Measurements from ENCODE around the gene HCFC1. TPM values are rescaled to one million over a fixed set of nuclear protein-coding genes. Genes with fewer than 3 reads are reported as not detected.

Gene HCFC1
- total RNA-seq, 1 experiment from 2014 or later: 79.9 TPM

DNA sequence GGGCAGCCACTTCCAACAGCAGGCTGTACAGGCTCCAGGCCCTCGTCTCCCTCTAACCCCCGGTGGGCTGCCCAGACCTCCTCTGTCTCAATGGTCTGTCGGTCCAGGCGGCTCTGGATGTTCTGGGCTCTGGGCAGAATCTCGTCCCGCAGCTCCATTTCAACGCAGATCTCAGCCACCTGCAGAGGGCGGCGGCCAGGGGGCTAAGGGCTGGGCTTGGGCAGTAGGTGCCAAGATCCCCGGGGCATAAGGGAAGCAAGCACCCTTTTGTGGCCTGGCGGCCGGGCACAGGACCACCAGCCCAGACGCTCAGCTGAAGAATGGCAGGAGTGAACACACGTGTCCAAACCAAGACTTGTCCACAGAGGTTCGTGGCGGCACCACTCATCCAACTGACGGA, 57.9 kb downstream of the HCFC1 start:
- no peak for DNase-seq
- H3K9me3 ChIP-seq (ENCODE audit: insufficient read depth, low read depth): no peaks in the 10 kb centered on the region
- H3K4me3 ChIP-seq: no peak overlapping the region
- no peaks in the 10 kb centered on the region for H3K79me2 ChIP-seq (ENCODE audit: low read depth)
- BruUV-seq (replicated peaks): no TSS peak
- no peaks in the 10 kb centered on the region for H3K4me1 ChIP-seq (replicated peaks; ENCODE audit: insufficient read depth)
- no peak overlapping the region for H3K27ac ChIP-seq
- no peaks in the 10 kb centered on the region for H3K36me3 ChIP-seq (ENCODE audit: low read depth)
- H3K27me3 ChIP-seq (ENCODE audit: insufficient read depth, low read depth): no peaks in the 10 kb centered on the region
- no peaks in the 10 kb centered on the region for H4K20me1 ChIP-seq (ENCODE audit: insufficient read depth)
- H3F3A ChIP-seq (ENCODE audit: insufficient read depth, low read depth): no peaks in the 10 kb centered on the region
- H3K9me2 ChIP-seq (ENCODE audit: insufficient read depth): no peaks in the 10 kb centered on the region
- ChIA-PET POLR2A (ENCODE audit: unreplicated experiment) (no interaction called here), CTCF (no interaction called here)
- intact Hi-C loops (cut with micrococcal nuclease; ENCODE audit: unreplicated experiment): no loop called here
- no peak overlapping the region for H2AFZ ChIP-seq
- TF ChIP-seq, protein P1, sequence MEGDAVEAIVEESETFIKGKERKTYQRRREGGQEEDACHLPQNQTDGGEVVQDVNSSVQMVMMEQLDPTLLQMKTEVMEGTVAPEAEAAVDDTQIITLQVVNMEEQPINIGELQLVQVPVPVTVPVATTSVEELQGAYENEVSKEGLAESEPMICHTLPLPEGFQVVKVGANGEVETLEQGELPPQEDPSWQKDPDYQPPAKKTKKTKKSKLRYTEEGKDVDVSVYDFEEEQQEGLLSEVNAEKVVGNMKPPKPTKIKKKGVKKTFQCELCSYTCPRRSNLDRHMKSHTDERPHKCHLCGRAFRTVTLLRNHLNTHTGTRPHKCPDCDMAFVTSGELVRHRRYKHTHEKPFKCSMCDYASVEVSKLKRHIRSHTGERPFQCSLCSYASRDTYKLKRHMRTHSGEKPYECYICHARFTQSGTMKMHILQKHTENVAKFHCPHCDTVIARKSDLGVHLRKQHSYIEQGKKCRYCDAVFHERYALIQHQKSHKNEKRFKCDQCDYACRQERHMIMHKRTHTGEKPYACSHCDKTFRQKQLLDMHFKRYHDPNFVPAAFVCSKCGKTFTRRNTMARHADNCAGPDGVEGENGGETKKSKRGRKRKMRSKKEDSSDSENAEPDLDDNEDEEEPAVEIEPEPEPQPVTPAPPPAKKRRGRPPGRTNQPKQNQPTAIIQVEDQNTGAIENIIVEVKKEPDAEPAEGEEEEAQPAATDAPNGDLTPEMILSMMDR (conservative IDR thresholded peaks at IDR 0.05): no peak
- TF ChIP-seq EZH2 (IDR thresholded peaks at IDR 0.05; ENCODE audit: low read depth): no peak
- no peak overlapping the region for H3K4me2 ChIP-seq

DNA sequence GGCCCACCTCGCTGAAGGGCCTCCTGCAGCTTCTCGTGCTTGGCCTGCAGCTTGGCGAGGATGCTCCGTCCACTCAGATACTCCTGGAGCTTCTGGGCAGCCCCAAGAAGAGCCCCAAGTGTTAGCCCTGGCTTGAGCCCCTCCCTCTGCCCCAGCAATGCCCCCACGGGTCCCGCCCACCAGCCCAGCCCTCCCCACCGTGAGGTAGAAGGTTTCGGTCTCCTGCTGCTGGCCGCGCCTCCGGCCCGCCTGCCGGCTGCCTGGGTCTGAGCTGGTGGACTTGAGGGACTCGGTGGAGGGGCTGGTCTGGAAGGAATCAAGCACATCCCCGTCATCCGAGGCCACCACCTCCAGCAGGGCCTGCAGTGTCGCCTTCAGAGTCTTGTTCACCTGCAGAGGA, 58.4 kb downstream of the HCFC1 start:
- CTCF ChIA-PET: no interaction called here

GRCh38 chrX:153911798-153912197, 59.8 kb downstream of the HCFC1 start:
- CTCF ChIA-PET: no interaction called here
- Histone ChIP-seq H3K27ac (no peak overlapping the region), H3K36me3 (ENCODE audit: low read depth) (no peaks in the 10 kb centered on the region), H3K9me2 (ENCODE audit: insufficient read depth) (no peaks in the 10 kb centered on the region), H3F3A (ENCODE audit: insufficient read depth, low read depth) (no peaks in the 10 kb centered on the region), H3K9me3 (ENCODE audit: insufficient read depth, low read depth) (no peaks in the 10 kb centered on the region), H2AFZ (no peak overlapping the region), H3K79me2 (ENCODE audit: low read depth) (no peaks in the 10 kb centered on the region), H3K4me2 (no peak overlapping the region), H3K4me3 (no peak overlapping the region), H3K4me1 (replicated peaks; ENCODE audit: insufficient read depth) (no peaks in the 10 kb centered on the region), H3K27me3 (ENCODE audit: insufficient read depth, low read depth) (no peaks in the 10 kb centered on the region), H4K20me1 (ENCODE audit: insufficient read depth) (no peaks in the 10 kb centered on the region)
- BruUV-seq (replicated peaks): no TSS peak
- POLR2A ChIA-PET (ENCODE audit: unreplicated experiment): no interaction called here
- no peak for TF ChIP-seq EZH2 (IDR thresholded peaks at IDR 0.05; ENCODE audit: low read depth)
- TF ChIP-seq, protein P1 (conservative IDR thresholded peaks at IDR 0.05): no peak
- intact Hi-C loops (cut with micrococcal nuclease; ENCODE audit: unreplicated experiment): no loop called here
- DNase-seq: no peak

More for the DNA sequence above, 58.4 kb downstream of the HCFC1 start:
- DNase-seq: no peak
- Histone ChIP-seq H3K9me2 (ENCODE audit: insufficient read depth) (no peaks in the 10 kb centered on the region), H3K4me2 (no peak overlapping the region), H2AFZ (no peak overlapping the region), H3K4me3 (no peak overlapping the region), H3K36me3 (ENCODE audit: low read depth) (no peaks in the 10 kb centered on the region), H3K79me2 (ENCODE audit: low read depth) (no peaks in the 10 kb centered on the region), H3K27me3 (ENCODE audit: insufficient read depth, low read depth) (no peaks in the 10 kb centered on the region), H3F3A (ENCODE audit: insufficient read depth, low read depth) (no peaks in the 10 kb centered on the region), H3K4me1 (replicated peaks; ENCODE audit: insufficient read depth) (no peaks in the 10 kb centered on the region), H4K20me1 (ENCODE audit: insufficient read depth) (no peaks in the 10 kb centered on the region), H3K9me3 (ENCODE audit: insufficient read depth, low read depth) (no peaks in the 10 kb centered on the region), H3K27ac (no peak overlapping the region)
- BruUV-seq (replicated peaks): no TSS peak
- POLR2A ChIA-PET (ENCODE audit: unreplicated experiment): no interaction called here
- TF ChIP-seq, protein P1 (conservative IDR thresholded peaks at IDR 0.05): no peak
- TF ChIP-seq EZH2 (IDR thresholded peaks at IDR 0.05; ENCODE audit: low read depth): no peak
- intact Hi-C loops (cut with micrococcal nuclease; ENCODE audit: unreplicated experiment): no loop called here
